ENCODE data around the gene ABCG5.

DNA sequence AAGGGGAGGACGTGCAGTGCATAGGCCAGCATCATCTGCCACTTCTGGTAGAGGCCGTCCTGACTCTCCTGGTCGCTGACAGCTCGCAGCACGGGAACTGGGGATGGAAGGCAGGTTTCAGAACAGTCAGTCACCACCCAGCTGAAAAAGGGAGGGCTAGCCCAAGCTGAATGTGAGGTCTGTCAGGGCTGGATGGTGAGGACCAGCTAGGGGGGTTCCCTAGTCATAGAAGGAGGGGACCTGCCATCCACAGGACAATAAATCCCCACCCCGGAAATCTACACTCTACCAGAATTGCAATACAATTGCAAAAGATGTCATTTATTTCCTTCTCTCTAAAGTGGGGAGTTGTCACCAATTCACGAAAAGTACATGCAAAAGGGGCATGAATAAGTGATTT lies 15.8 kb downstream of the ABCG5 start:
- TF ChIP-seq TAF1 (IDR thresholded peaks at IDR 0.05; ENCODE audit: borderline replicate concordance, insufficient read depth, low read length): no peak
- TF ChIP-seq, protein P1, sequence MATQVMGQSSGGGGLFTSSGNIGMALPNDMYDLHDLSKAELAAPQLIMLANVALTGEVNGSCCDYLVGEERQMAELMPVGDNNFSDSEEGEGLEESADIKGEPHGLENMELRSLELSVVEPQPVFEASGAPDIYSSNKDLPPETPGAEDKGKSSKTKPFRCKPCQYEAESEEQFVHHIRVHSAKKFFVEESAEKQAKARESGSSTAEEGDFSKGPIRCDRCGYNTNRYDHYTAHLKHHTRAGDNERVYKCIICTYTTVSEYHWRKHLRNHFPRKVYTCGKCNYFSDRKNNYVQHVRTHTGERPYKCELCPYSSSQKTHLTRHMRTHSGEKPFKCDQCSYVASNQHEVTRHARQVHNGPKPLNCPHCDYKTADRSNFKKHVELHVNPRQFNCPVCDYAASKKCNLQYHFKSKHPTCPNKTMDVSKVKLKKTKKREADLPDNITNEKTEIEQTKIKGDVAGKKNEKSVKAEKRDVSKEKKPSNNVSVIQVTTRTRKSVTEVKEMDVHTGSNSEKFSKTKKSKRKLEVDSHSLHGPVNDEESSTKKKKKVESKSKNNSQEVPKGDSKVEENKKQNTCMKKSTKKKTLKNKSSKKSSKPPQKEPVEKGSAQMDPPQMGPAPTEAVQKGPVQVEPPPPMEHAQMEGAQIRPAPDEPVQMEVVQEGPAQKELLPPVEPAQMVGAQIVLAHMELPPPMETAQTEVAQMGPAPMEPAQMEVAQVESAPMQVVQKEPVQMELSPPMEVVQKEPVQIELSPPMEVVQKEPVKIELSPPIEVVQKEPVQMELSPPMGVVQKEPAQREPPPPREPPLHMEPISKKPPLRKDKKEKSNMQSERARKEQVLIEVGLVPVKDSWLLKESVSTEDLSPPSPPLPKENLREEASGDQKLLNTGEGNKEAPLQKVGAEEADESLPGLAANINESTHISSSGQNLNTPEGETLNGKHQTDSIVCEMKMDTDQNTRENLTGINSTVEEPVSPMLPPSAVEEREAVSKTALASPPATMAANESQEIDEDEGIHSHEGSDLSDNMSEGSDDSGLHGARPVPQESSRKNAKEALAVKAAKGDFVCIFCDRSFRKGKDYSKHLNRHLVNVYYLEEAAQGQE (IDR thresholded peaks at IDR 0.05; ENCODE audit: insufficient read depth in 1 of 2, low read depth in 2 of 2, low read length in 2 of 2): no peak
- no peak for TF ChIP-seq POLR2AphosphoS5 (IDR thresholded peaks at IDR 0.05; ENCODE audit: low read depth, low read length)
- no peak for TF ChIP-seq FOXP2 (optimal IDR thresholded peaks at IDR 0.05; ENCODE audit: borderline replicate concordance, extremely low read depth, extremely low read length, insufficient read depth)
- TF ChIP-seq SIN3A (IDR thresholded peaks at IDR 0.05; ENCODE audit: borderline replicate concordance, insufficient read depth, low read length): no peak
